ENCODE measurements around the gene RASSF4.

RASSF4 gene

DNA sequence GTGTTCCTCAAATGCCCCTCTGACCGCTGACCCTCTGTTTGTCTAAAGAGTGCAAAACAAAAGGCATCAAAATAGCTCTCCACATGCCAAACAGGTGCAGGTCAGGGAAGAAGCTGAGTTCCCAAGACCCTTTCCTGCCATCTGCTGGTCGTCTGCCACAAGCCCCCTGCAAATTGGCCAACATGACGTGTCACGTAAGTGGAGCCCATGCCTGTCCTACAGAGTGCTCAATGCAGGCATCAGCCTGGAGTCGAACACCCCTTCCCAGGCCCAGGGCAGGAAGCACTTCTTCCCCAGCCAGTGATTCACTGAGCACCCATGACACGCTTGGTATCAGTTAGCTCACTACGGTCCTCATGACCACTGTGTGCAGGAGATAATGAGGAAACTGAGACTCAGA is 34.4 kb upstream of the RASSF4 start:
- H3K4me2 ChIP-seq (ENCODE audit: insufficient read depth, low read length) = no peak overlapping the region
- no peaks in the 10 kb centered on the region for H3K27me3 ChIP-seq (ENCODE audit: insufficient read depth, low read length, poor library complexity)
- ATAC-seq (ENCODE audit: insufficient read depth, low read depth) = peak; percentile 78
- H3K79me2 ChIP-seq (ENCODE audit: insufficient read depth, low read length) = no peaks in the 10 kb centered on the region
- no peaks in the 10 kb centered on the region for H3K36me3 ChIP-seq (ENCODE audit: insufficient read depth, low read length)
- H2AFZ ChIP-seq (ENCODE audit: low read depth, low read length) = no peak overlapping the region
- no peak overlapping the region for H3K27ac ChIP-seq (ENCODE audit: low read length)
- no peak overlapping the region for H3K4me3 ChIP-seq (ENCODE audit: low read depth in 1 of 2, low read length in 2 of 2)
- TF ChIP-seq EZH2 (IDR thresholded peaks at IDR 0.05; ENCODE audit: borderline replicate concordance, low read depth, low read length, severe bottlenecking) = no peak
- TF ChIP-seq, protein P1, sequence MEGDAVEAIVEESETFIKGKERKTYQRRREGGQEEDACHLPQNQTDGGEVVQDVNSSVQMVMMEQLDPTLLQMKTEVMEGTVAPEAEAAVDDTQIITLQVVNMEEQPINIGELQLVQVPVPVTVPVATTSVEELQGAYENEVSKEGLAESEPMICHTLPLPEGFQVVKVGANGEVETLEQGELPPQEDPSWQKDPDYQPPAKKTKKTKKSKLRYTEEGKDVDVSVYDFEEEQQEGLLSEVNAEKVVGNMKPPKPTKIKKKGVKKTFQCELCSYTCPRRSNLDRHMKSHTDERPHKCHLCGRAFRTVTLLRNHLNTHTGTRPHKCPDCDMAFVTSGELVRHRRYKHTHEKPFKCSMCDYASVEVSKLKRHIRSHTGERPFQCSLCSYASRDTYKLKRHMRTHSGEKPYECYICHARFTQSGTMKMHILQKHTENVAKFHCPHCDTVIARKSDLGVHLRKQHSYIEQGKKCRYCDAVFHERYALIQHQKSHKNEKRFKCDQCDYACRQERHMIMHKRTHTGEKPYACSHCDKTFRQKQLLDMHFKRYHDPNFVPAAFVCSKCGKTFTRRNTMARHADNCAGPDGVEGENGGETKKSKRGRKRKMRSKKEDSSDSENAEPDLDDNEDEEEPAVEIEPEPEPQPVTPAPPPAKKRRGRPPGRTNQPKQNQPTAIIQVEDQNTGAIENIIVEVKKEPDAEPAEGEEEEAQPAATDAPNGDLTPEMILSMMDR (IDR thresholded peaks at IDR 0.05; ENCODE audit: borderline replicate concordance, extremely low read depth, low read length, poor library complexity, severe bottlenecking) = peak; percentile 82
- no peaks in the 10 kb centered on the region for H3K9me3 ChIP-seq (ENCODE audit: insufficient read depth, low read length, severe bottlenecking)
- no peaks in the 10 kb centered on the region for H3K4me1 ChIP-seq (ENCODE audit: insufficient read depth, low read length)
- H4K20me1 ChIP-seq (ENCODE audit: insufficient read depth, low read length) = no peaks in the 10 kb centered on the region
- H3K9ac ChIP-seq (ENCODE audit: low read depth, low read length) = no peak overlapping the region
- peak; percentile 64 for DNase-seq

DNA sequence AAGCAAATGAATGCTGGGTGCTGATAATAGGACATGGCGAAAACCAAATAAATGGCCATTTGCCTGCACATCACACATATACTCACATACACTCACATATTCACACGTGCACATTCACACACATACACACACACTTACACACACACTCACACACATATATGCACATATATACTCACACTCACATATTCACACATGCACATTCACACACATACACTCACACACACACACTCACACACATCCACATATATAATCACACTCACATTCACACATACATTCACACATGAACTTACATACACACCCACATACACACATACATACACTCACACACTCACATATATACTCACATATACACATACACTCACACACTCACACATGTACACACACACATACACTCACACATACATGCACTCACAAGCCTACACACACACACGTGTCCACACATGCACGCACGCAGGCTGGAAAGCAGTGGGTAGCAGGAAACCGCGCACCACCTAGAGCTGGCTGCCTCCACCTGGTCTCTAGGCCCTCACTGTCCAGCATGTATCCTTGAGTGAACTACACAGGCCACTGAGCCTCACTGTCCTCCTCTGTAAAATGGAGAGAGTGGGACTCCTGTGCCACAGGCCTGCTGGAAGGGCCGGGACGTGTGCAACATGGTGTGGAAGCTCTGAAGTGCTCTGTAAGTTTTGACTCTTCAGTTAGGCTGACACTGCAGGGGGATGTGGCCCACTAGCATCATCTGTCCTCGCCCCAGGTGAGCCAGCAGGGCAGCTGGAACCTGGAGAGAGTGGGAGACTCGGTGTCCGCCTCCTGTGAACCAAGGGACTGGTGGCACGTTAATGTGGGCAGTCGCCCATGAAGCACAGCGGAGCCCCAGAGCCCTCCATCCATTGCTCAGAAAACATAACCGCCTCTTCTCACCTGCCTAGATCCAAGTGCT is 33.5 kb upstream of the RASSF4 start:
- TF ChIP-seq EZH2 (IDR thresholded peaks at IDR 0.05; ENCODE audit: borderline replicate concordance, low read depth, low read length, severe bottlenecking) = no peak
- TF ChIP-seq, protein P1 (IDR thresholded peaks at IDR 0.05; ENCODE audit: borderline replicate concordance, extremely low read depth, low read length, poor library complexity, severe bottlenecking) = no peak
- H3K4me2 ChIP-seq (ENCODE audit: insufficient read depth, low read length) = no peak overlapping the region

DNA sequence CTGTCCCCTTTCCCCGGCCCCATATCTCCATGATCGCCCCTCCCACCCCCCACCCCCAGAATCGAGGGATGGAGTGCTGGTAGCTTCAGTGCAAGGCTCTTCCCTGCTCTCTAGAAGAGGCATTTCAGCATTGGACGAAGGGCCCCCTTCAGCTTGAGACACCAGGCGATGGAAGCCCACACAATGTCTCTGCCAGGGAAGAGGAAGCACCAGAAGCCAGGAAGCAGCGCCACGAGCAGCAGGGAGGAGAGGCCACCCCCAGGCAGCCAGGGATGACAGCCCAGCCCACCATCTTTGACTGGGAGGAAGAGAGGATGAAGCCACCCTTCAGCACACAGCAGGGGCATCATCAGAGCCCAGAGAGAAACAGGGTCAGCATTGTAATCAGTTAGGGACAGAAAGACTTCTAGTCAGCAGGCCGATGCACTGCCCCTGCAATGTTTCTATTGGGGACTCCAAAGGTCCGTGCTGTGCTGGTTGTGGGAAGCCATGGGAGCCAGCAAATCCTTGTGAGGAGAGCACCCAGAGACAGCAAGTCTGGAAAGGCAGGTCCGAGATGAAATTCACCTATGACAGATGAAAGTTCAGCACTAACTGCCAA is 32.8 kb upstream of the RASSF4 start:
- no peak for ATAC-seq (ENCODE audit: insufficient read depth, low read depth)
- TF ChIP-seq EZH2 (IDR thresholded peaks at IDR 0.05; ENCODE audit: borderline replicate concordance, low read depth, low read length, severe bottlenecking) = no peak
- TF ChIP-seq, protein P1 (IDR thresholded peaks at IDR 0.05; ENCODE audit: borderline replicate concordance, extremely low read depth, low read length, poor library complexity, severe bottlenecking) = no peak
- Histone ChIP-seq H3K4me2 (ENCODE audit: insufficient read depth, low read length) (no peak overlapping the region), H3K36me3 (ENCODE audit: insufficient read depth, low read length) (no peaks in the 10 kb centered on the region), H3K9me3 (ENCODE audit: insufficient read depth, low read length, severe bottlenecking) (no peaks in the 10 kb centered on the region), H2AFZ (ENCODE audit: low read depth, low read length) (no peak overlapping the region), H3K27me3 (ENCODE audit: insufficient read depth, low read length, poor library complexity) (no peaks in the 10 kb centered on the region), H3K4me1 (ENCODE audit: insufficient read depth, low read length) (no peaks in the 10 kb centered on the region), H3K9ac (ENCODE audit: low read depth, low read length) (no peak overlapping the region), H3K4me3 (ENCODE audit: low read depth in 1 of 2, low read length in 2 of 2) (no peak overlapping the region), H3K79me2 (ENCODE audit: insufficient read depth, low read length) (no peaks in the 10 kb centered on the region), H4K20me1 (ENCODE audit: insufficient read depth, low read length) (no peaks in the 10 kb centered on the region), H3K27ac (ENCODE audit: low read length) (no peak overlapping the region)
- DNase-seq = no peak

More for the DNA sequence above, 33.5 kb upstream of the RASSF4 start:
- Histone ChIP-seq H4K20me1 (ENCODE audit: insufficient read depth, low read length) (no peaks in the 10 kb centered on the region), H3K9me3 (ENCODE audit: insufficient read depth, low read length, severe bottlenecking) (no peaks in the 10 kb centered on the region), H3K27ac (ENCODE audit: low read length) (no peak overlapping the region), H3K4me3 (ENCODE audit: low read depth in 1 of 2, low read length in 2 of 2) (no peak overlapping the region), H3K36me3 (ENCODE audit: insufficient read depth, low read length) (no peaks in the 10 kb centered on the region), H3K4me1 (ENCODE audit: insufficient read depth, low read length) (no peaks in the 10 kb centered on the region), H3K79me2 (ENCODE audit: insufficient read depth, low read length) (no peaks in the 10 kb centered on the region), H2AFZ (ENCODE audit: low read depth, low read length) (no peak overlapping the region), H3K27me3 (ENCODE audit: insufficient read depth, low read length, poor library complexity) (no peaks in the 10 kb centered on the region), H3K9ac (ENCODE audit: low read depth, low read length) (no peak overlapping the region)
- ATAC-seq (ENCODE audit: insufficient read depth, low read depth) (no peak), DNase-seq (no peak)

Data from DND-41 (cell line).